Ishikawa (cell line): ENCODE results near the gene ALDH3B2.

ENCODE experiments used
- EP300 ChIP-seq: IDR thresholded peaks from 2 replicates; pipeline ENCODE4 v1.6.1; 2012; ENCODE audit warnings: borderline replicate concordance
- MAX ChIP-seq: IDR thresholded peaks from 2 replicates; pipeline ENCODE4 v1.6.1; 2012
- RAD21 ChIP-seq: IDR thresholded peaks from 2 replicates; pipeline ENCODE4 v1.6.1; 2012; ENCODE audit warnings: low read depth
- REST ChIP-seq: IDR thresholded peaks from 2 replicates; pipeline ENCODE4 v1.6.1; 2012; ENCODE audit warnings: low read depth, mild to moderate bottlenecking
- TAF1 ChIP-seq: IDR thresholded peaks from 2 replicates; pipeline ENCODE4 v1.6.1; 2012; ENCODE audit warnings: low read depth, mild to moderate bottlenecking
- TCF12 ChIP-seq: IDR thresholded peaks from 2 replicates; pipeline ENCODE4 v1.6.1; 2012; ENCODE audit warnings: low read depth
- TEAD4 ChIP-seq: IDR thresholded peaks from 2 replicates; pipeline ENCODE4 v1.6.1; 2012
- YY1 ChIP-seq: IDR thresholded peaks from 2 replicates; pipeline ENCODE4 v1.6.1; 2012; ENCODE audit warnings: low read depth

- TF ChIP-seq TAF1 (no peak), RAD21 (peak; percentile 40; the same call in 1 of the 2 replicates), EP300 (no peak), REST (no peak), MAX (no peak), TCF12 (no peak), YY1 (no peak), TEAD4 (no peak)
Observed at GRCh38 chr11:67614730-67615714, 59.4 kb downstream of the ALDH3B2 start.
